ENCODE results near the gene MED27.

MED27 gene

GRCh38 chr9:132018957-132019405, 60.7 kb downstream of the MED27 start:
- H3K4me3 ChIP-seq (ENCODE audit: low read depth in 1 of 2, low read length in 2 of 2) = no peak overlapping the region
- no peaks in the 10 kb centered on the region for H3K36me3 ChIP-seq (ENCODE audit: insufficient read depth, low read length)
- H4K20me1 ChIP-seq (ENCODE audit: insufficient read depth, low read length) = peaks cover 54% of the 10 kb centered on the region; the same call in 1 of the 2 replicates
- peaks cover 18% of the 10 kb centered on the region; the same call in 1 of the 2 replicates for H3K79me2 ChIP-seq (ENCODE audit: insufficient read depth, low read length)
- no peak overlapping the region for H3K27ac ChIP-seq (ENCODE audit: low read length)
- no peak overlapping the region for H2AFZ ChIP-seq (ENCODE audit: low read depth, low read length)
- H3K4me2 ChIP-seq (ENCODE audit: insufficient read depth, low read length) = no peak overlapping the region
- H3K9me3 ChIP-seq (ENCODE audit: insufficient read depth, low read length, severe bottlenecking) = no peaks in the 10 kb centered on the region
- no peaks in the 10 kb centered on the region for H3K27me3 ChIP-seq (ENCODE audit: insufficient read depth, low read length, poor library complexity)
- no peak overlapping the region for H3K9ac ChIP-seq (ENCODE audit: low read depth, low read length)
- ATAC-seq (ENCODE audit: insufficient read depth, low read depth) (no peak), DNase-seq (no peak)
- no peak for TF ChIP-seq CTCF (IDR thresholded peaks at IDR 0.05; ENCODE audit: borderline replicate concordance, extremely low read depth, low read length, poor library complexity, severe bottlenecking)
- no peak for TF ChIP-seq EZH2 (IDR thresholded peaks at IDR 0.05; ENCODE audit: borderline replicate concordance, low read depth, low read length, severe bottlenecking)
- no peaks in the 10 kb centered on the region for H3K4me1 ChIP-seq (ENCODE audit: insufficient read depth, low read length)

GRCh38 chr9:132016456-132016855, 63.2 kb downstream of the MED27 start:
- Histone ChIP-seq H3K9me3 (ENCODE audit: insufficient read depth, low read length, severe bottlenecking) (no peaks in the 10 kb centered on the region), H3K27ac (ENCODE audit: low read length) (no peak overlapping the region), H3K4me2 (ENCODE audit: insufficient read depth, low read length) (no peak overlapping the region), H4K20me1 (ENCODE audit: insufficient read depth, low read length) (peaks cover 36% of the 10 kb centered on the region; the same call in 1 of the 2 replicates), H3K36me3 (ENCODE audit: insufficient read depth, low read length) (peaks cover 9% of the 10 kb centered on the region; the same call in 1 of the 2 replicates), H3K9ac (ENCODE audit: low read depth, low read length) (no peak overlapping the region), H2AFZ (ENCODE audit: low read depth, low read length) (no peak overlapping the region), H3K27me3 (ENCODE audit: insufficient read depth, low read length, poor library complexity) (no peaks in the 10 kb centered on the region), H3K4me1 (ENCODE audit: insufficient read depth, low read length) (no peaks in the 10 kb centered on the region), H3K79me2 (ENCODE audit: insufficient read depth, low read length) (peaks cover 15% of the 10 kb centered on the region; the same call in 1 of the 2 replicates), H3K4me3 (ENCODE audit: low read depth in 1 of 2, low read length in 2 of 2) (no peak overlapping the region)
- no peak for ATAC-seq (ENCODE audit: insufficient read depth, low read depth)
- no peak for DNase-seq
- TF ChIP-seq EZH2 (IDR thresholded peaks at IDR 0.05; ENCODE audit: borderline replicate concordance, low read depth, low read length, severe bottlenecking) (no peak), CTCF (IDR thresholded peaks at IDR 0.05; ENCODE audit: borderline replicate concordance, extremely low read depth, low read length, poor library complexity, severe bottlenecking) (no peak)

GRCh38 chr9:132015866-132016265, 63.8 kb downstream of the MED27 start:
- TF ChIP-seq CTCF (IDR thresholded peaks at IDR 0.05; ENCODE audit: borderline replicate concordance, extremely low read depth, low read length, poor library complexity, severe bottlenecking) (no peak), EZH2 (IDR thresholded peaks at IDR 0.05; ENCODE audit: borderline replicate concordance, low read depth, low read length, severe bottlenecking) (no peak)
- H2AFZ ChIP-seq (ENCODE audit: low read depth, low read length) = no peak overlapping the region
- H3K36me3 ChIP-seq (ENCODE audit: insufficient read depth, low read length) = peaks cover 9% of the 10 kb centered on the region; the same call in 1 of the 2 replicates
- H4K20me1 ChIP-seq (ENCODE audit: insufficient read depth, low read length) = peaks cover 34% of the 10 kb centered on the region; the same call in 1 of the 2 replicates
- DNase-seq = no peak
- H3K4me2 ChIP-seq (ENCODE audit: insufficient read depth, low read length) = no peak overlapping the region
- H3K79me2 ChIP-seq (ENCODE audit: insufficient read depth, low read length) = peaks cover 15% of the 10 kb centered on the region; the same call in 1 of the 2 replicates
- H3K4me3 ChIP-seq (ENCODE audit: low read depth in 1 of 2, low read length in 2 of 2) = no peak overlapping the region
- no peaks in the 10 kb centered on the region for H3K9me3 ChIP-seq (ENCODE audit: insufficient read depth, low read length, severe bottlenecking)
- ATAC-seq (ENCODE audit: insufficient read depth, low read depth) = no peak
- no peak overlapping the region for H3K27ac ChIP-seq (ENCODE audit: low read length)
- no peaks in the 10 kb centered on the region for H3K27me3 ChIP-seq (ENCODE audit: insufficient read depth, low read length, poor library complexity)
- H3K9ac ChIP-seq (ENCODE audit: low read depth, low read length) = no peak overlapping the region
- H3K4me1 ChIP-seq (ENCODE audit: insufficient read depth, low read length) = no peaks in the 10 kb centered on the region

All from DND-41 (cell line).